HG03378 (cell line): ENCODE results near the gene WDFY1.
A peak's percentile ranks its signal among the peaks of the same experiment; 100 is the strongest.
"Not testable (repeated sequence)": the region's sequence is repeated elsewhere in the genome, so short reads cannot be mapped to it uniquely, and the experiment has no call there.

Source experiments
- ATAC-seq: cut with Tn5 transposase; IDR thresholded peaks from one replicate; pipeline ENCODE4 v1.9.1; 2021; ENCODE audit warnings: mild to moderate bottlenecking, moderate library complexity; ENCODE audit not compliant: unreplicated experiment

The WDFY1 gene

GRCh38 chr2:223900531-223900930 lies 44.6 kb downstream of the WDFY1 start:
- ATAC-seq: no peak

- ATAC-seq: no peak
Observed at GRCh38 chr2:223900066-223900465, 45.1 kb downstream of the WDFY1 start.

DNA sequence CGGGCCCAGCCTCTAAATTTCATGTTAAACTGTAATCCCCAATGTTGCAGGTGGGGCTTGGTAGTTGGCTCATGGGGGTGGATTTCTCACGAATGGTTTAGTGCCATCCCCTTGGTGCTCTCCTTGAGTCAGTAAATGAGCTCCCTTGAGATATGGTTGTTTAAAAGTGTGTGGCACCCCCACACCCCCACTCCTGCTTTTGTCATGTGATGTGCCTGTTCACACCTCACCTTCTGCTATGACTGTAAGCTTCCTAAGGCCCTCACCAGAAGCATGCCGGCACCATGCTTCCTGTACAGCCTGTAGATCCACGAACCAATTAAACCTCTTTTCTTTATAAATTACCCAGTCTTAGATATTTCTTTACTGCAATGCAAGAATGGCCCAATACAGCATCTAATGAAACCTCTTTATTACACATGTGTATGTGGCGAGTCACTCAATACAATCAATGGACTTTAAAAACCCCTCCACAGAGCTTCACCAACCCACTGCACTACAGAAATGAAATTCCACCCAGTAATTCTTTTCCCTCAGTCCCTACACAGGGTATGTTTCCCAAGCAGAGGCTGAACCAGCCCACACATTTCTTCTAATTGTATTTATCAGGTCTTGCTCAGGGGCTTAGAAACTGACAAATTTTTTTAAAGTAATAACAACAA lies 47.3 kb downstream of the WDFY1 start:
- ATAC-seq: no peak

DNA sequence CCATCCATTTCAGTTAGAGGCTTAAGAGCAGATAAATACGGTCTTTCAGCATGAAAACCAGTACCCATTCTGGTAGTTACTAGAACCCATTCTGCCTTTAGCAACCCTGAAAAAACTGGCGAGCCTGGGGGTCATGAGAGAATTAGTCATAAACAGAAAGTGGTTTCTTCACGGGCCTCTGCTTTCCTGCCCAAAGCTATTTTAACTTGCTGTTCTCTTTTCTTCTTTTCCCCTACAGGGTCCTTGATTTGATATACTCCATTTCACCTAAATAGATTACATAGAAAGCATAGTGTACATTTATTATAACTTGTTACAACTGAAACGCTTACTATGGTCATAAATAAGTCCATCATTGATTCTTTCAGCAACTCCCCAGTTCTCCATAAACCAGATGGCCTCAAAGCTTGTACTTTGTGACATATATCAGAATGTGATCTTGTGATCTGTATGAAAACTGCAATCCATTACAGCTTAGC lies 48.3 kb downstream of the WDFY1 start:
- peak; percentile 64 for ATAC-seq

GRCh38 chr2:223894968-223895367 lies 50.2 kb downstream of the WDFY1 start:
- no peak for ATAC-seq

DNA sequence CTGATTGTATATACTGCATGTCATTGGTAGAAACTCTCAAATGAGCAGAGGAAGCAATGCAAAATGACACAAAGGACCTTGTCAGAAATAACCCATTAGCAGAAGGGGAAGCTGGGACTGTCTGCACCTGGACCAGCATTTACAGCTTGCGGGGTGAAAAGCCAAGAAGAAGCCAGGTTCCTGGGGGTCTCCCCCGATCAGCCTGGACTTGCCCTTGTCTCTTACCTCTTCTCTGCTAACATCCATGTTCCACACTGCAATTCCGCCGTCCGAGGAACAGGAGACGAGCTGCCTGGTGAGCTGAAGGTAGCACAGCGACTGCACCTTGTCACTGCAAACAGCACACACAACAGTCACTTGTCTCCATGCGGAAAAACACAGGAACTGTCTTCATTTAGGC lies 51.1 kb downstream of the WDFY1 start:
- no peak for ATAC-seq

GRCh38 chr2:223890721-223891120 lies 54.4 kb downstream of the WDFY1 start:
- ATAC-seq: no peak

DNA sequence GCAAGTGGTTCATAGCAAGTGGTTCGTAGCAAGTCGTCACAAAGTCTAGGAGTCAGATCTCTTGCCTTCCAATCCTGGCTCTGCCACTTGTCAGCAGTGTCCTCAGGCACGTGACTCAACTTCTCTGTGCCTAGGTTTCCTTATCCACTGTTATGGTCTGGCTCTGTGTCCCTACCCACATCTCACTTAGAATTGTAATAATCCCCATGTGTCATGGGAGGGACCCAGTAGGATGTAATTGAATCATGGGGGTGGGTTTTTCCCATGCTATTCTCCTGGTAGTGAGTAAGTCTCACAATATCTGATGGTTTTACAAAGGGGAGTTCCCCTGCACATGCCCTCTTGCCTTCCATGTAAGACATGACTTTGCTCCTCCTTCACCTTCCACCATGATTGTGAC lies 55.9 kb downstream of the WDFY1 start:
- ATAC-seq: no peak

DNA sequence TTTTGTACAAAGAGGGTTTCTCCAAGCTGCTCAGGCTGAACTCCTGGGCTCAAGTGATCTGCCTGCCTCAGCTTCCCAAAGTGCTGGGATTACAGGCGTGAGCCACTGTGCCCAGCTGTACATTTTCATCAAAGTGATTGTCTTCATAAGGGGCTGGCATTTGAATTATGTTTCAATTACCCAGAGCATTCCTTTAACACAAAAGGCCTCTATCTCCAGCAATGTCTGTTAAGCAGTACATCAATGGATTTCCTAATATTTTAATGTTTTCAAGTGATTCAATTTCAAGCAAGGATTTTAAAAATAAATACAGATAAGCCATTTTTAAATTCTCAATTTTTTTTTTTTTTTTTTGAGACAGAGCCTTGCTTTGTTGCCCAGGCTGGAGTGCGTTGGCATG lies 56.9 kb downstream of the WDFY1 start:
- no peak for ATAC-seq

DNA sequence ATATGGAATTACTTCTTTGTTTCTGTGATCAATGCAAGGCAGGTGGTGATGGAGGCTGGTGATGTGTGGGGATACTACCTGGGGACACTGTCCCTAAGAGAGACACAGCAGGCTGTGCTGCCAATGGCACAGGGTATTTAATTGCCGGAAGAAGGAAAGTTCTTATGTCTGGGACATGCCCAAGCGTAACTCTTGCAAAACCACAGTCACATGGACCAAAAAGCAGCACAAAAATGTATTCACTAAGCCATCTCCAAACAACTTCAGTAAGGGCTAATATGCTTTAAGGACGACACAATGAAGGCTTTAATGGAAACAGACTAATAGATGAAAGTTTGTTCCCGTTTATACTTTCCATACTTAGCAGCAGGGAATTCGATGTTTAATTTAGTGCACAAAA lies 58.0 kb downstream of the WDFY1 start:
- no peak for ATAC-seq

DNA sequence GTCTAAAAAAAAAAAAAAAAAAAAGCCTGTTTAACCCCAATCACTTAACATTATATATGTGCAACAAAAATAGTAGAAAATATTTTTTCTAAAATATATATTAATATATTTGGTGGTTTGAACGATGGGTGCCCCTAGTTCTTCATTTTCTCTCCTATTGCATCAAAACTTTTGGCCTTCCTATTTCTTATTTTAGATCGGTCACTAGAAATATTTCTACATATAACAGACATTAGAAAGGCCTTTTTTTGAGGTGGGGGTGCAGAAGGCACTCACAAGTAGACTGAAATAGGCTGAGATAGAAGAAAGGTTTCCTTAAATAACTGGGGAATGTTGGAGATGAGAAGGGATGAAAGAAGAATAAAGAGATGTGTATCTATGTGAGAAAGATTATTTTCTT lies 58.4 kb downstream of the WDFY1 start:
- ATAC-seq: no peak

DNA sequence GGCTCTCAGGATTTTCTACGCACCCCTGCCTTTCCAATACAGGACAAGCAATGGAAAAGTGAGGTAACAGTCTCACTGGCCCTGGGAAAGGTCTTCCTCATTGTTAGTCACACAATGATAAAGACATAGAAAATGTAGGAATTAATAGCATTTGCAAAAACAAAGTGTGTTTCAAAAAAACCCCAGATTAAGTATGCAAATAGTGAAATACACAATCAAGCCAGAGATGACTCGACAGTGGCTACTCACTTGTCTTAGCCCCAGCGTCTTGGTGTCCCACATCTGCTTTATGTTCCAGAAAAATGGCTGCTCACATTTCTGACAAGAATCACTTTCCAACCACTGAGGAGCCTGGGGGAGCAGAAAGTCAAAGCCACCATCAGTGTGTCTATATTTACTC lies 60.7 kb downstream of the WDFY1 start:
- peak; percentile 73 for ATAC-seq

- no peak for ATAC-seq
Observed at GRCh38 chr2:223882715-223883114, 62.4 kb downstream of the WDFY1 start.

DNA sequence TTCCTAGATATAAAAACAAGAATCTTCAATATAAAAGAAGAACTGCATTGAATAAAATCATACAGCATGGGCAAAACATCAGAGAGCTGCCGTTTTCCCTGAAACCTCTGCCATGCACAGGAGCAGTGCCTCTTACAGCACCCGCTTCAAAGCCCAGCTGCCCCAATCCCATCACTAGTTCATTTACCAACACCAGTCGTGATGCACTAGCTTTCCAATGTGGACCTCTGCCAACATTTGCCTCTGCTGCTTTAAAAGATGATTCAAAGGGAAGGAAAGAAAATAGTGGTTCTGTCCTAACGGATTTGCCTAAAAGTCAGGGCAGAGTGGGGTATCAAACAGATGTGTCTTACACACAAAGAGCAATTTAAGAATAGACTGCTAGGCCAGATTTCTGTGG lies 64.3 kb downstream of the WDFY1 start:
- no peak for ATAC-seq

DNA sequence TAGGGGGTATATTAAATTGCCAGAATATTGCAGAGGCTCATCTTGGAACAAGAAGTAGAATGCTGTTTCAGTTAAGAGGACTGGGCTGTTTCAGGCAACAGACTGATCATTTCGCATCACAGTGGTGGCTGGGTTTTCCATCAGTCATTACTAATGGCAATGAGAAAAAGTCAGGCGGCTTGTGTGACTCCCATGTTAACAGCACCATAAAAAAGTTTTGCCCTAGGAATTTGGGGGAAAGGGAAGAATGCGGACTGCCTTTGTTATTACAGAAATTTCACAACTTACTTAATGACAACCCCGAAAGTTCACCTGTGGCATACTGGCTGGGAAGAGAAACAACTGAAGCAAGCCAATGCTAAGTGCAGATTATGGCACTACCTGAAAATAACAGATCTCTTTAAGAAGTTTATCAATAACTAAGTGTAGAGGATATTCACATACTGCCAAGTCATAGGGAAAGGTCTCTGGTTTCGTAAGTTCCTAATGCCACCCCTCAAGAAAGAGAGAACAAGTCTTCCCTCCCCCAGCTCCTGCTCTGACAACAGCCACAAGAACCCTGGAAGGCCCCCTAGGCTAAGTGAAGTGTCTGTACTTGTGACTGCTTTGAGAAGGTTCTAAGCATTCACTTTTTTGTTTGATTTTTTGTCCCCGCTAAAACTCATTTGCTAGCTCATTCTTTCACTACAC lies 67.3 kb downstream of the WDFY1 start:
- peak; percentile 65 for ATAC-seq

- no peak for ATAC-seq
Observed at GRCh38 chr2:223873672-223874071, 71.5 kb downstream of the WDFY1 start.

GRCh38 chr2:223872772-223873171 lies 72.4 kb downstream of the WDFY1 start:
- ATAC-seq: not testable (repeated sequence)

DNA sequence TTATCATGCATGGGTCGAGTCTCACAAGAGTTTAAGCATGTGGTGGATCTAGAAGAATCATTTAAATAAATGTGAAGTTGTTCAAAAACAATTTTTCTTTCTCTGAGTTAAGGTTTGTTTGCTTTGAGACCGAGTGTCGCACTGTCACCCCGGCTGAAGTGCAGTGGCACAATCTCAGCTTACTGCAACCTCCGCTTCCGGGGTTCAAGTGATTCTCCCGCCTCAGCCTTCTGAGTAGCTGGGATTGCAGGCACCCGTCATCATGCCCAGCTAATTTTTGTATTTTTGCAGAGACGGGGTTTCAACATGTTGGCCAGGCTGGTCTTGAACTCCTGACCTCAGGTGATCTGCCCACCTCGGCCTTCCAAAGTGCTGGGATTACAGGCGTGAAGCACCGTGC lies 73.5 kb downstream of the WDFY1 start:
- ATAC-seq: not testable (repeated sequence)

GRCh38 chr2:223870840-223871611 lies 74.1 kb downstream of the WDFY1 start:
- no peak for ATAC-seq

DNA sequence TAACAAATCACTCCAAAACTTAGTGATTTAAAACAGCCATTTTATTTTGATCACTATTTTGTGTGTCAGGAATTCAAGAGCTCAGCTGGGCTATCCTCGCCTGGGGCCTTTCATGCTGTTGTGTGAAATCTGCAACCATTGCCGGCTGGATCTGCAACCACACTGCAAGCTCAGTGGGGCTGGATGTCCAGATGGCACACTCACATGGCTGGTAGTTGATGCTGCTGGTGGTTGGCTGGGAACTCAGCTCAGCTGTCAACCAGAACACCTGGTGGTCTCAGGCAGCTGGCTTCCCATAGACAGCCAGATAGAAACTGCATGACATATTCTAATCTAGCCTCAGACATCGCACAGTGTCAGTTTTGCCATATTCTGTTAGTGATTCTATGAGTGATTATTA lies 77.1 kb downstream of the WDFY1 start:
- no peak for ATAC-seq

DNA sequence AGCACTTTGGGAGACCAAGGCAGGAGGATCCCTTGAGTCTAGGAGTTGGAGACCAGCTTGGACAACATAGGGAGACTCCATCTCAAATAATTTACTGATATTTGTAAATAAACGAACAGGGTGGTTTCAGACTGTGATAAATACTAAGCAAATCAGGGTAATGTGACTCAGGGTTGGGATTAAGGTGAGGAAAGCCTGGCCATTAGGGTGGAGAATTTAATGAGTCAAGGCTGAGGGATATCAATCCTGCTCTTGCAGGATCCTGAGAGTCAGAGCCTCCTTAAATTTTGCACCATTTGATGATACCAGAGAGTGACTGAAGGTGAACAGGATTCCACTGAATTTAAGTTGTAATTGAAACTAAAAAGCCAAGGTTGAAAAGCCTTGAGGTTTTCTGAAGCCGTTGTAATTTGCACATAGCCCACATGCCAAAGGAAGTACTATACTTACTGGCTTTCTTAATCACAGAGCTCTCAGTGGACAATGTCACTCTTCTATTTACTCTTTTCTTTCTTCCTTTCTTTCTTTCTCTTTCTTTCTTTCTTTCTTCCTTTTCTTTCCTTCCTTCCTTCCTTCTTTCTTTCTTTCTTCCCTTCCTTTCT lies 79.1 kb downstream of the WDFY1 start:
- peak; percentile 71 for ATAC-seq
